Transverse colon (tissue), 4 donors: ENCODE data around the gene CD40LG.

Source experiments
- EP300 ChIP-seq: sonication (generic); formaldehyde crosslinking; IDR thresholded peaks from one replicate; pipeline ENCODE4 v1.6.1; 2017; ENCODE audit warnings: antibody characterized with exemption, low read depth
- POLR2A ChIP-seq: fragments of 450-650 bp; IDR thresholded peaks from one replicate; pipeline ENCODE4 v1.6.1; 2016; ENCODE audit warnings: antibody characterized with exemption, mild to moderate bottlenecking, moderate library complexity
- POLR2AphosphoS5 ChIP-seq, 3 donors: sonication (generic); formaldehyde crosslinking; IDR thresholded peaks; one replicate each; pipeline ENCODE4 v1.6.1; 2016; ENCODE audit warnings: antibody characterized with exemption in 3 of 3
- TF ChIP-seq, protein P1 (sequence below), 5 experiments: fragments of 200-600 bp in 3 of 5; fragments of 450-650 bp in 2 of 5; sonication (generic) in 3 of 5; IDR thresholded peaks; 1 replicate in 2 of 5; 2 replicates in 3 of 5; pipeline ENCODE4 v1.5.1; 2016 to 2017; ENCODE audit warnings: antibody characterized with exemption in 5 of 5, inconsistent platforms in 3 of 5, mild to moderate bottlenecking in 2 of 5, moderate library complexity in 1 of 5

DNA sequence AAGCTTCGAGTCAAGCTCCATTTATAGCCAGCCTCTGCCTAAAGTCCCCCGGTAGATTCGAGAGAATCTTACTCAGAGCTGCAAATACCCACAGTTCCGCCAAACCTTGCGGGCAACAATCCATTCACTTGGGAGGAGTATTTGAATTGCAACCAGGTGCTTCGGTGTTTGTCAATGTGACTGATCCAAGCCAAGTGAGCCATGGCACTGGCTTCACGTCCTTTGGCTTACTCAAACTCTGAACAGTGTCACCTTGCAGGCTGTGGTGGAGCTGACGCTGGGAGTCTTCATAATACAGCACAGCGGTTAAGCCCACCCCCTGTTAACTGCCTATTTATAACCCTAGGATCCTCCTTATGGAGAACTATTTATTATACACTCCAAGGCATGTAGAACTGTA, 11.2 kb downstream of the CD40LG start:
- TF ChIP-seq, protein P1, sequence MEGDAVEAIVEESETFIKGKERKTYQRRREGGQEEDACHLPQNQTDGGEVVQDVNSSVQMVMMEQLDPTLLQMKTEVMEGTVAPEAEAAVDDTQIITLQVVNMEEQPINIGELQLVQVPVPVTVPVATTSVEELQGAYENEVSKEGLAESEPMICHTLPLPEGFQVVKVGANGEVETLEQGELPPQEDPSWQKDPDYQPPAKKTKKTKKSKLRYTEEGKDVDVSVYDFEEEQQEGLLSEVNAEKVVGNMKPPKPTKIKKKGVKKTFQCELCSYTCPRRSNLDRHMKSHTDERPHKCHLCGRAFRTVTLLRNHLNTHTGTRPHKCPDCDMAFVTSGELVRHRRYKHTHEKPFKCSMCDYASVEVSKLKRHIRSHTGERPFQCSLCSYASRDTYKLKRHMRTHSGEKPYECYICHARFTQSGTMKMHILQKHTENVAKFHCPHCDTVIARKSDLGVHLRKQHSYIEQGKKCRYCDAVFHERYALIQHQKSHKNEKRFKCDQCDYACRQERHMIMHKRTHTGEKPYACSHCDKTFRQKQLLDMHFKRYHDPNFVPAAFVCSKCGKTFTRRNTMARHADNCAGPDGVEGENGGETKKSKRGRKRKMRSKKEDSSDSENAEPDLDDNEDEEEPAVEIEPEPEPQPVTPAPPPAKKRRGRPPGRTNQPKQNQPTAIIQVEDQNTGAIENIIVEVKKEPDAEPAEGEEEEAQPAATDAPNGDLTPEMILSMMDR (IDR thresholded peaks at IDR 0.05), result no peak
- TF ChIP-seq POLR2AphosphoS5 (IDR thresholded peaks at IDR 0.05), result no peak
- TF ChIP-seq POLR2A, result no peak
- no peak for TF ChIP-seq EP300
